Trophoblast cell (in vitro differentiated cells and primary cell): ENCODE data around the gene PITRM1.

Source experiments
- DNase-seq, 2 donors: peaks; one replicate each; pipeline ENCODE4 v3.0.0-alpha.2; 2016
- H2AFZ ChIP-seq: 2 replicates; pipeline ENCODE4 v1.6.1; 2013; ENCODE audit warnings: low read length, moderate library complexity, mild to moderate bottlenecking; ENCODE audit not compliant: insufficient read depth, poor library complexity
- H2AK5ac ChIP-seq: 2 replicates; pipeline ENCODE4 v1.6.1; 2013; ENCODE audit warnings: mild to moderate bottlenecking, low read length
- H2BK120ac ChIP-seq: 2 replicates; pipeline ENCODE4 v1.6.1; 2013; ENCODE audit warnings: low read length, mild to moderate bottlenecking, moderate library complexity; ENCODE audit not compliant: insufficient read depth, poor library complexity
- H2BK12ac ChIP-seq: 2 replicates; pipeline ENCODE4 v1.6.1; 2013; ENCODE audit warnings: mild to moderate bottlenecking, low read length, moderate library complexity
- H2BK5ac ChIP-seq: 2 replicates; pipeline ENCODE4 v1.6.1; 2013; ENCODE audit warnings: low read length, low read depth, moderate library complexity, mild to moderate bottlenecking; ENCODE audit not compliant: poor library complexity
- H3K14ac ChIP-seq: 2 replicates; pipeline ENCODE4 v1.6.1; 2013; ENCODE audit warnings: mild to moderate bottlenecking, low read length
- H3K18ac ChIP-seq: 2 replicates; pipeline ENCODE4 v1.6.1; 2013; ENCODE audit warnings: mild to moderate bottlenecking, low read length
- H3K23ac ChIP-seq: 2 replicates; pipeline ENCODE4 v1.6.1; 2013; ENCODE audit warnings: low read length
- H3K27ac ChIP-seq: 2 replicates; pipeline ENCODE4 v1.5.1; 2013; ENCODE audit warnings: low read depth, mild to moderate bottlenecking, inconsistent platforms, low read length, moderate library complexity
- H3K27me3 ChIP-seq: 2 replicates; pipeline ENCODE4 v1.6.1; 2013; ENCODE audit warnings: inconsistent platforms, mild to moderate bottlenecking, low read length, moderate library complexity; ENCODE audit not compliant: insufficient read depth
- H3K36me3 ChIP-seq, 2 experiments: 1 replicate in 1 of 2; 2 replicates in 1 of 2; pipeline ENCODE4 v1.6.1; 2013; ENCODE audit warnings: low read length in 2 of 2, mild to moderate bottlenecking in 2 of 2, moderate library complexity in 1 of 2; ENCODE audit not compliant: insufficient read depth in 2 of 2, control insufficient read depth in 1 of 2
- H3K4ac ChIP-seq: 2 replicates; pipeline ENCODE4 v1.6.1; 2013; ENCODE audit warnings: low read depth, mild to moderate bottlenecking, low read length, moderate library complexity
- H3K4me1 ChIP-seq, 2 experiments: 1 replicate in 1 of 2; 2 replicates in 1 of 2; pipeline ENCODE4 v1.6.1; 2013; ENCODE audit warnings: low read length in 2 of 2, mild to moderate bottlenecking in 2 of 2, moderate library complexity in 1 of 2; ENCODE audit not compliant: insufficient read depth in 2 of 2, control insufficient read depth in 1 of 2
- H3K4me2 ChIP-seq: 2 replicates; pipeline ENCODE4 v1.6.1; 2013; ENCODE audit warnings: inconsistent platforms, mild to moderate bottlenecking, low read length, moderate library complexity
- H3K4me3 ChIP-seq: 2 replicates; pipeline ENCODE4 v1.5.1; 2013; ENCODE audit warnings: mild to moderate bottlenecking, low read depth, low read length, inconsistent platforms
- H3K79me1 ChIP-seq: one replicate; pipeline ENCODE4 v1.6.1; 2013; ENCODE audit warnings: low read length
- H3K79me2 ChIP-seq: 2 replicates; pipeline ENCODE4 v1.6.1; 2013; ENCODE audit warnings: low read length, mild to moderate bottlenecking; ENCODE audit not compliant: control insufficient read depth, insufficient read depth, poor library complexity
- H3K9ac ChIP-seq: 2 replicates; pipeline ENCODE4 v1.6.1; 2013; ENCODE audit warnings: mild to moderate bottlenecking, low read length
- H3K9me3 ChIP-seq: 2 replicates; pipeline ENCODE4 v1.6.1; 2013; ENCODE audit warnings: low read depth, mild to moderate bottlenecking, control low read depth, inconsistent platforms, low read length; ENCODE audit not compliant: insufficient read depth
- H4K12ac ChIP-seq: 2 replicates; pipeline ENCODE4 v1.6.1; 2013; ENCODE audit warnings: low read depth, mild to moderate bottlenecking, low read length, moderate library complexity
- H4K8ac ChIP-seq: 2 replicates; pipeline ENCODE4 v1.6.1; 2013; ENCODE audit warnings: low read depth, mild to moderate bottlenecking, low read length, moderate library complexity
- H4K91ac ChIP-seq: one replicate; pipeline ENCODE4 v1.6.1; 2013; ENCODE audit warnings: low read depth, mild to moderate bottlenecking, low read length, moderate library complexity
- WGBS: extraction: QIAGEN DNeasy Blood & Tissue Kit; methylation state at CpG from one replicate; pipeline ENCODE4 v1.1.7; 2013; ENCODE audit warnings: missing lambda C conversion rate; ENCODE audit not compliant: insufficient read length, insufficient coverage; ENCODE audit errors: extremely low coverage; 5-methylcytosine and 5-hydroxymethylcytosine counted together

PITRM1 gene

DNA sequence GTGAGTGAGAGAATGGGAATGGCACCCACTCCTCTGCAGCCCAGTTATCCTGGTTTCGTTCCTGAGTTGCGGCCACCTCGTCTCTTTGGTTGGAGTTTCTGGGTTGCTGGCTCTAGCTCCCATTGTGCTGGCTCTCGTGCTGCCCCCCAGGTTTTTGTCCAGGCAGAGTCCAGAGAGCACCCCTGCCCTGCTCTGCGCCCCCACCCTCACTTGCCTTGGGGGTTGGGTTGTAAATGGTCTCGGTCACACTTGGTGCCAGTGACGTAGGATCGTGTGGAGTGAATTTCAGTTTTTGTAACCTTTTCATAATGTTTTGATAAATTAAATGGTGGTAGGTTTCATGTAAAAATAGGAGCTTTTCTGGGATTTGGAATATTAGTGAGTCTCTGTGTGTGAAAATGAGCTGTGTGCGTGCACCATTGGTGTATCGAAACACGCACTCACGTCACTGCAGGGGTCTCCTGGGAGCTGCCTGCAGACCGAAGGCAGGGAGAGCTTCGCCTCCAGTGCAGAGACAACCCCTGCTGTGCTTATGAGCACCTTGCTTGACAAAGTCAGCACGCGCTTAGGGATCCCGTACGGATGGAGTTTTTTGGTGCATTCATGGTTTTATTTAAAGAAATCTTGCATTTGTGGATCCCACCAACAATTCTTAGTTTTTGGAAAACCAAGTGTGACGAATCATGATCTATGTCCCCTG lies 72.3 kb downstream of the PITRM1 start:
- no CpG with 5 or more reads among the region's 19 CpGs for WGBS
- H3K27ac ChIP-seq, result no peak overlapping the region
- no peak overlapping the region for H2AFZ ChIP-seq
- H3K9me3 ChIP-seq, result peaks cover 4% of the 10 kb centered on the region
- no peak overlapping the region for H4K12ac ChIP-seq
- H2BK120ac ChIP-seq, result no peak overlapping the region
- no peak overlapping the region for H3K4me2 ChIP-seq
- H4K8ac ChIP-seq, result no peak overlapping the region
- no peak overlapping the region for H4K91ac ChIP-seq
- no peak overlapping the region for H3K9ac ChIP-seq
- no peak overlapping the region for H3K4me3 ChIP-seq
- DNase-seq, result no peak
- H3K79me1 ChIP-seq, result peaks cover 11% of the 10 kb centered on the region
- no peak overlapping the region for H3K18ac ChIP-seq
- H3K27me3 ChIP-seq, result no peaks in the 10 kb centered on the region
- H2BK12ac ChIP-seq, result no peak overlapping the region
- H3K79me2 ChIP-seq, result peaks cover 13% of the 10 kb centered on the region
- H2AK5ac ChIP-seq, result no peak overlapping the region
- no peak overlapping the region for H2BK5ac ChIP-seq
- H3K23ac ChIP-seq, result no peak overlapping the region
- H3K4me1 ChIP-seq, result peaks cover 7 to 15% of the 10 kb centered on the region in 2 experiments
- peak overlapping the region; percentile 54 for H3K4ac ChIP-seq
- no peak overlapping the region for H3K14ac ChIP-seq
- peaks cover 50 to 59% of the 10 kb centered on the region in 2 experiments for H3K36me3 ChIP-seq

DNA sequence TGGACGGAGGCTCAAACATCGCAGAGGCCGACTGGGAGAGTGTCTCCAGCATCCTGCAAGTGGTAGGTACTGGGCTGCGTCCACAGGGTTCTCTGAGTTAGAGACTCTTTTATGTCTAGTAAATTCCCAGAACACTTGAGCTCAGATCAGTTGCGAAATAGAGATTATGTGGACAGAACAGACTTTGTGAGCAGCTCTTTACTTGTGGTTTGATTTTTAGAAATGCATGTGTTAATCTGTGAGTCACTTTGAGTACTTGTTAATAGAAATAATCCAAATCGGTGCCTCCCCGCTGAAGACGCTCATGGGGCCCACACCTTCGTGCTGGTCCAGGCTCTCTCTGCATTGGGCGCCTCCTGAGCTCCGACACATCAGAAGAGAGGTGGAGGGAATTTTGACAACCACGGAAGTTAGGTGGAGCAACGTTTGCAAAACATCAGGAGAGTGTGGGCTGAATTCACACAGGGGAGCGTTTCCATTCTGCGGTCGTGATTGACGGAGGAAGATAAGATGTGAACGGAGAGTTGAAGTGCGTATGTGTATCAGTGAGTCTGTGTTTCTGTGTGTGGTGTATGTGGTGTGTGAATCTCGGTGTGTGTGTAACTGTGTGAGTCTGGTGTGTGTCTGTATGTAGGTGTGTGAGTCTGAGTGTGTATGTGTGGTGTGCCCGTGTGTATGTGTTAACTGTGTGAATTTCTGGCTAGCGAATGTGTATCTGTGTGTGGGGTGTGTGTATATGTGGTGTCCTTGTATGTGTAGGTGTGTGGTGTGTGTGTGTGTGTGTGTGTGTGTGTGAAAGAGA lies 73.1 kb downstream of the PITRM1 start:
- no peak overlapping the region for H4K12ac ChIP-seq
- no peak overlapping the region for H2BK5ac ChIP-seq
- H3K18ac ChIP-seq, result no peak overlapping the region
- H3K9ac ChIP-seq, result no peak overlapping the region
- H3K27ac ChIP-seq, result no peak overlapping the region
- DNase-seq, result peak in 1 of 2 donors; percentile 15
- peaks cover 43 to 52% of the 10 kb centered on the region in 2 experiments for H3K36me3 ChIP-seq
- H3K23ac ChIP-seq, result peak overlapping the region; percentile 71
- no peak overlapping the region for H2AK5ac ChIP-seq
- H3K14ac ChIP-seq, result no peak overlapping the region
- 100% methylated on average over 4 of the region's 22 CpGs for WGBS
- H3K4me3 ChIP-seq, result no peak overlapping the region
- H3K4me2 ChIP-seq, result no peak overlapping the region
- no peak overlapping the region for H4K91ac ChIP-seq
- no peak overlapping the region for H2BK12ac ChIP-seq
- no peak overlapping the region for H2BK120ac ChIP-seq
- H2AFZ ChIP-seq, result no peak overlapping the region
- H3K27me3 ChIP-seq, result no peaks in the 10 kb centered on the region
- H3K9me3 ChIP-seq, result peaks cover 4% of the 10 kb centered on the region
- peaks cover 7 to 15% of the 10 kb centered on the region in 2 experiments for H3K4me1 ChIP-seq
- peaks cover 13% of the 10 kb centered on the region for H3K79me2 ChIP-seq
- H3K4ac ChIP-seq, result peak overlapping the region; percentile 24
- no peak overlapping the region for H4K8ac ChIP-seq
- H3K79me1 ChIP-seq, result peaks cover 17% of the 10 kb centered on the region

DNA sequence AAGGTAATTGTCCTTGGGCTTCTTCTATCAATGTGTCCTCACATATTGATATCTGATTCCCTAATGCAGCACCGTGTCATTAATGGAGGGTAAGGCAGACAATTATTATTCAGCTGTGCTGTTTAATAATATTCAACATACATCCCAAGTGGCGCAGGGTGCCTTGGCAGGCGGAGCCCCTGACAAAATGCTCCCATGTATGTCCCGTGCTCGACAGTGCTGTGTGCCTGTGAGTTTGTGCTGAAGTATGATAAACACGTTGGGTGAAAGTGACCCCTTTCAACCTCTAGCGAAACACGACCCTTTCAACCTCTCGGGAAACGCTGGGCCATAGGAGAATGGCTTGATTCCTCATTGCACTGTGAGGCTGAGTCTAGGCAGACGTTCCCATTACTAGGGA lies 73.9 kb downstream of the PITRM1 start:
- H3K18ac ChIP-seq, result no peak overlapping the region
- peaks cover 15% of the 10 kb centered on the region for H3K79me2 ChIP-seq
- H2AFZ ChIP-seq, result no peak overlapping the region
- peak overlapping the region; percentile 69 for H3K23ac ChIP-seq
- H3K4me2 ChIP-seq, result no peak overlapping the region
- no peak overlapping the region for H4K12ac ChIP-seq
- H2AK5ac ChIP-seq, result no peak overlapping the region
- H3K27me3 ChIP-seq, result no peaks in the 10 kb centered on the region
- no peak overlapping the region for H3K14ac ChIP-seq
- H4K91ac ChIP-seq, result no peak overlapping the region
- no peak overlapping the region for H2BK5ac ChIP-seq
- no peak overlapping the region for H3K27ac ChIP-seq
- no peak for DNase-seq
- WGBS, result no CpG with 5 or more reads among the region's 11 CpGs
- no peak overlapping the region for H2BK120ac ChIP-seq
- H4K8ac ChIP-seq, result no peak overlapping the region
- H3K36me3 ChIP-seq, result peaks cover 36 to 47% of the 10 kb centered on the region in 2 experiments
- H3K9ac ChIP-seq, result no peak overlapping the region
- H3K79me1 ChIP-seq, result peaks cover 22% of the 10 kb centered on the region
- H3K4me3 ChIP-seq, result no peak overlapping the region
- H2BK12ac ChIP-seq, result no peak overlapping the region
- no peak overlapping the region for H3K4ac ChIP-seq
- H3K4me1 ChIP-seq, result peaks cover 12 to 21% of the 10 kb centered on the region in 2 experiments
- peaks cover 4% of the 10 kb centered on the region for H3K9me3 ChIP-seq

DNA sequence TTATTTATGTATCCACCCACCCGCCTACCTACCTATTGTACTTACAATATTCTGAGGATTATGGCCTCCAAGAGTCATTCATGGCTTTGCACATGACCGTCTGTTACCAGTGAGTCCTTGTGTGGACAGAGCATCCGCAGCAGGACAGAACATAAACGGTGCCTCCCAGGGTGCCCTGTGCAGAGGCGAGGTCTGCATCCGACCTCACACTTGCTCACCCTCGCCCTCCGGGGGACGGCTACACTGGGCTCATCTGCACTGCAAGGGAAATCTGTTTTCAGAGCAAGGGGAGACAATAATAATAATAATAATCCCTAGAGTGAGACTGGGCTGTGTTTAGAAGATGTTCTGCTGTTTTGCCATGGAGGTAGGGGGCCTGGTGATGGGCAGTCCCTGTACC lies 75.4 kb downstream of the PITRM1 start:
- peak overlapping the region; percentile 41 for H2BK12ac ChIP-seq
- H3K4me3 ChIP-seq, result no peak overlapping the region
- peaks cover 22% of the 10 kb centered on the region for H3K79me1 ChIP-seq
- peak overlapping the region; percentile 69 for H3K4ac ChIP-seq
- peaks cover 13% of the 10 kb centered on the region for H3K79me2 ChIP-seq
- H2BK120ac ChIP-seq, result peak overlapping the region; percentile 37
- peaks cover 19 to 29% of the 10 kb centered on the region in 2 experiments for H3K4me1 ChIP-seq
- H3K36me3 ChIP-seq, result peaks cover 27 to 36% of the 10 kb centered on the region in 2 experiments
- peaks cover 4% of the 10 kb centered on the region for H3K9me3 ChIP-seq
- H4K8ac ChIP-seq, result no peak overlapping the region
- no peak overlapping the region for H3K4me2 ChIP-seq
- H2AFZ ChIP-seq, result no peak overlapping the region
- H2BK5ac ChIP-seq, result no peak overlapping the region
- H3K14ac ChIP-seq, result no peak overlapping the region
- DNase-seq, result no peak
- WGBS, result no CpG with 5 or more reads among the region's 9 CpGs
- no peak overlapping the region for H3K9ac ChIP-seq
- H4K12ac ChIP-seq, result no peak overlapping the region
- H3K18ac ChIP-seq, result peak overlapping the region; percentile 26
- H3K27me3 ChIP-seq, result no peaks in the 10 kb centered on the region
- no peak overlapping the region for H3K23ac ChIP-seq
- peak overlapping the region; percentile 5 for H4K91ac ChIP-seq
- H2AK5ac ChIP-seq, result no peak overlapping the region
- H3K27ac ChIP-seq, result no peak overlapping the region
